ENCODE results near the gene SNX30. TPM values are rescaled to one million over a fixed set of nuclear protein-coding genes. Genes with fewer than 3 reads are reported as not detected.
"Not testable (repeated sequence)": the region's sequence is repeated elsewhere in the genome, so short reads cannot be mapped to it uniquely, and the experiment has no call there.

The SNX30 gene
- total RNA-seq = 5.0 TPM
- long read RNA-seq, partial matches to known transcripts = 0 of 1 reads
- long read RNA-seq, other reads (novel, unspliced or antisense) = 1 of 1 reads

GRCh38 chr9:112750016-112750763, at the start of gene SNX30:
SNX30 (plus strand) TSS chr9:112750760; CDS start chr9:112751002, 242 bp downstream.
- peak; percentile 98 for ATAC-seq
- DNase-seq (ENCODE audit: missing footprints) = peak; percentile 96
- intact Hi-C loops (cut with DNase I) = loop anchor here (2.0 kb wide), 1 partner anchor 31 kb away; the partner anchor contains the start of gene INIP

- intact Hi-C loops (cut with DNase I) = loop anchor here (10.0 kb wide), 2 partner anchors 229 to 259 kb away; no protein-coding TSS in a partner anchor
- DNase-seq (ENCODE audit: missing footprints) (no peak), ATAC-seq (no peak)
These were observed 47.3 kb upstream of the SNX30 start for GRCh38 chr9:112703304-112703703.

DNA sequence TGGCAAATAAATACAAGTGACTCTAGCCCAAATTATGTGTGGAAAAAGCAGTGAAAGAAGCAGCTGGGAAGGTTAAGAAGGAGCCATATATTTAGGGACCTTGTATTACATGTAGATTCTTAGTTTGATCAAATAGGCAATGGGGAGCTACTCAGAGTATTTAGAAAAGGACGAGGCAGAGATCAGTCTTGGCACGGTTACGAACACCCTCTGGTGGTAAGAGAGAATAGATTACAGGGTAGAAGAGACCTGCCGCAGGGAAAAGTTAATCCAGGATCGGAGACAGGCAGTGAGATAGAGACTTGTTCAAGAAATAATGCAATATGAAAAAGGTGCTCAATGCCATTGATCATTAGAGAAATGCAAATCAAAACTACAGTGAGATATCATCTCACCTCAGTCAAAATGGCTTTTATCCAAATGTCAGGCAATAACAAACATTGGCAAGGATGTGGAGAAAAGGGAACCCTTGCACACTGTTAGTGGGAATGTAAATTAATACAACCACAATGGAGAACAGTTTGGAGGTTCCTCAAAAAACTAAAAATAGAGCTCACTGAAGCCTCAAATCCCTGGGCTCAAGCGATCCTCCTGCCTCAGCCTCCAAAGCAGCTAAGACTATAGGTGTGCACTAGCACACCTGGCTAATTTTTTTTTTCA, 44.7 kb upstream of the SNX30 start:
- DNase-seq (ENCODE audit: missing footprints) = no peak
- intact Hi-C loops (cut with DNase I) = loop anchor here (10.0 kb wide), 2 partner anchors 231 to 261 kb away; no protein-coding TSS in a partner anchor
- ATAC-seq = no peak

DNA sequence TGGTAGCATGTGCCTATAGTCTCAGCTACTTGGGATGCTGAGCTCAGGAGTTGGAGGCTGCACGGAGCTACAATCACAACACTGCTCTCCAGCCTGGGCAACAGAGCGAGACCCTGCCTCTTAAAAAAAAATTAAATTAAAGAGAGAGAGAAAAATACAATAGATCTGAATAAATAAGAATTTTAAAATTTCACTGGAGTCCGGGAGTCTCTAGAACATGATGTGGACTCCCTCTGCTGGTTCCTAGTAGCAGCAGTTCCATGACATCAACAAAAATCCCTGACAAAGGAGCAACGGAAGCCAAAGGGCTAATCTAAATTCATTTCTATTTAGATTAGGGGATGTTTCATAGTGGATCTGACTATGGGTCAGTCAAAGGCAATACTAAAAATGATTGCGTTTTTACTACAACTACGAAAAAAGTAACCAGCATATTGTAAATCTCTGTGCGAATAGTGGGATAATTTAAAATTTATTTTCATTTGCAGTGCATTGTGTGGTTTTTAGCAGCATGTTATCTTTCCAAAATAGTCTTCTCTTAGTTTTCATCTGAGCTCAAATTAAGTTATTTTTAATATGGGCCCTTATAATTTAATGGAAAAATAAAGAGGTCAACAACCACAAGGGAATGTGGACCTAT, 39.4 kb upstream of the SNX30 start:
- intact Hi-C loops (cut with DNase I) = loop anchor here (10.0 kb wide), 3 partner anchors 84 to 616 kb away; no protein-coding TSS in a partner anchor
- no peak for DNase-seq (ENCODE audit: missing footprints)
- no peak for ATAC-seq

DNA sequence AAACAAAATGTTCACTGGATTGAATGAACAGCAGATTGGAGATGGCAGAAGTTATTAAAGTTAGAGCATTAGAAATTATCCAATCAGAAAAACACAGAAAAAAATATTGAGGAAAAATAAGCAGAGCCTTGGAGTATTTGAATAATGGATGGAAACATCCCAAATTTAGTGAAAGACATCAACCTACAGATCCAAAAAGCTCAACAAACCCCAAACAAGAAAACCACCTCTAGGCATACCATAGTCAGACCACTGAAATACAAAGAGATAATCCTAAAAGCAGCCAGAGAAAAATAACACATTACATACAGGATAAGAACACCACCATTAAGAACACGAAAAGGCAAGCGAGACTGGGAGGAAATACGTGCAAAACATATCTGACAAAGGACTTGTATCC, 37.9 kb upstream of the SNX30 start:
- intact Hi-C loops (cut with DNase I) = loop anchor here (10.0 kb wide), 3 partner anchors 82 to 618 kb away; no protein-coding TSS in a partner anchor
- ATAC-seq (no peak), DNase-seq (ENCODE audit: missing footprints) (no peak)

DNA sequence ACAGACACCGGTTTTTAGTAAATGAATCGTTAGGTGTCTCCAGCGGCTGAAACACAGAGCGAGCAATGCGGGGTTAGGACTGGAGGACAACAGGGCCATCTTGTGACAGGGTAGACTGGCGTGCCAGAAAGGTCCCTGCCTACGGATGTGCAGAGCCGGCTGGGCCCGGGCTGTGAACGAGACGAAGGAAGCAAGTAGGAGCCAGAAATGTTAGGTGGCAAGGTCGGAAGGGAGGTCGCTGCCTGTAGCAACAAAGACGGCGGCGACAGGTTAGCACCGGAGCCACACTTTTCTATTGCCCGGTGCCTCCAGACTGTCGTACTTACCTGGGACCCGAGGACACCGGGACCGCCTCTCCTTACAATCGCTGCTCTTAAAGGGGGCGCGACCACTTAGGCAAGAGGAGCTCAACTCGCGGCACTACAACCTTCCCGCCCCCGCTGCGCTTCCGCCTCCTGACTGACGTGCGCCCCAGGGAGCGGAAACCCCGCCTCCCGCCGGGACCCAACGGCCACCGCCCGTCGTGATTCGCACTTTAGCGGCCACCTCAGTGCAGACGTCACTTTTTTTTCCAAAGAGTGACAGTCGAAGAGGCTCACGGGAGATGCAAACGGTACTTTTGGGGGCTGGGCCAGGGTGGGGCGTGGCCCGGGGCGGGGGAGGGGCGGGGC, 32.8 kb upstream of the SNX30 start, which contains the start of gene INIP:
Gene INIP (minus strand): TSS at position 457 of the 671 bp plus-strand sequence. CDS start 1,632 bp downstream, outside the sequence.
- DNase-seq (ENCODE audit: missing footprints) (peak; percentile 99), ATAC-seq (peak; percentile 99)
- intact Hi-C loops (cut with DNase I) = loop anchor here (2.0 to 10.0 kb wide), 4 partner anchors 33 to 623 kb away; partner anchors contain the start of gene SNX30

DNA sequence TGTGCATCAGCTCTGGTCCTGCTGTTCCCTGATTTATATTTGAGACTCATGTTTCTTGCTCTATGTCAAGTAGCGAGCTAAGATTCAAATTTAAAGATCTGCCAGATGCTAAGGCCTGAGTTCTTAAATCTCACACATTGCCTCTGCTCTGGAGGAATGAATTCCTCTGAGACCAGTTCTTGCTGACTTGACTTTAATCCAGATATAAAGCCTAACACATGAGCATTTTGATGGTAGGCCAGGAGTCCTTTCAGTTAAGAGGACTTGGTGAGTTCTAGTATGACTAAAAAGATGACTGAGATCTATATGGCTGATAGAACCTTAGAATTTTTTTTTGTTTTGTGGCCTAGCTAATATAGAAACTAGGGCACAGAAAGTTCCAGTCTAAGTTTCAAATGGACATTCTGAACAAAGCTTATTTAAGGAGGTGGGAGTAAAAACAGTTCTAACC, 31.3 kb upstream of the SNX30 start:
- DNase-seq (ENCODE audit: missing footprints) (no peak), ATAC-seq (no peak)
- intact Hi-C loops (cut with DNase I) = loop anchor here (2.0 to 10.0 kb wide), 4 partner anchors 32 to 624 kb away; partner anchors contain the start of gene SNX30

DNA sequence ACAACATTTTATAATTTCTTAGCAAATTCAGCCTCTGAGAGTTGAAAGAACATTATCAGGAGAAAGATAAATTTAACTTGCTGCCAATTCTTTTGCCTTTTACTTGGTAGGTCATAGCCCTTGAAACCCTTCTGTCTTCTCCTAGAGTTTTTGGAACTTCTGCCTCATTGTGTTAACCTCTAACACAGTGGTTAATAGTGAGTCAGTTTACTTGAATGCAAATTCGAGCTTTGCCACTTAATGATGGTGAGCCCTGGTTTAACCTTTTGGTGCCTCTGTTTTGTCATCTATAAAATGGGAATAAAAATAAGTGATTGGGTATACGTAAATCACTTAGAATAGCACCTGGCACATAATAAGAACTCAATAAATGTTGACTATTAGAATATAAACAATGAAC, 30.9 kb upstream of the SNX30 start:
- no peak for DNase-seq (ENCODE audit: missing footprints)
- ATAC-seq = no peak
- intact Hi-C loops (cut with DNase I) = loop anchor here (2.0 to 10.0 kb wide), 4 partner anchors 31 to 625 kb away; partner anchors contain the start of gene SNX30

DNA sequence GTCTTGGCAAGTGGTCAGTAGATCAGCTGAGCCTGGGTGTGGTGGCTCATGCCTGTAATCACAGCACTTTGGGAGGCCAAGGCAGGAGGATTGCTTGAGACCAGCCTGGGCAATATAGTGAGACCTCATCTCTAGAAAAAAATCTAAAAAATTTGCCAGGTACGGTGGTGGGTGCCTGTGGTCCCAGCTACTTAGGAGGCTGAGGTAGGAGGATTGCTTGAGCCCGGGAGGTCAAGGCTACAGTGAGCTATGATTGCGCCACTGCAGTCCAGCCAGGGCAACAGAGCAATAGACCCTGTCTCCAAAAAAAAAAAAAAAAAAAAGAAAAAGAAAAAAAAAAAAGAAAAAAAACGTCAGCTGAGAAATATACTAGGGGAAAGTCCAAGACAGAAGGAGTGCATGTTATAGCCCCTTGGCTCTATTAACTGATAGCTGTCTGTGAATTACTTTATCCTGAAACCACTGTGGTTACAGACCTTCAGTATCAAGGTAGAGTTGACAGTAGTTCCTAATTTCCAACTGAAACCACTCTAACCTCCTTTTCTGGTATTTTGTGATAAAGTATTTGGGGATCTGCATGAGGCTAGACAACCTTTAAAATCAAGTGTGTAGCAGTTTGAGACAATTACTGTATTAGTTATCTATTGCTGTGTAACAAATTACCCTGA, 30.3 kb upstream of the SNX30 start:
- DNase-seq (ENCODE audit: missing footprints) (no peak), ATAC-seq (no peak)
- intact Hi-C loops (cut with DNase I) = no loop called here

DNA sequence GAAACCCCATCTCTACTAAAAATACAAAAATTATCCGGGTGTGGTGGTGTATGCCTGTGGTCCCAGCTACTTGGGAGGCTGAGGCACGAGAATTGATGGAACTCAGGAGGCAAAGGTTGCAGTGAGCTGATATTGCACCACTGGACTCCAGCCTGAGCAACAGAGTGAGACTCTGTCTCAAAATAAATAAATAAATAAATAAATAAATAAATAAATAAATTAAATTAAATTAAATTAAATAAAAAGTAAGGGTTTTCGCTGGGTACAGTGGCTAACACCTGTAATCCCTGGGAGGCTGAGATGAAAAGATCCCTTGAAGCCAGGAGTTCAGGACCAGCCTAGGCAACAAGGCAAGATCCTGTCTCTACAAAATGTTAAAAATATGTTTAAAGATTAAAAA, 27.8 kb upstream of the SNX30 start:
- intact Hi-C loops (cut with DNase I); DNase-seq (ENCODE audit: missing footprints); ATAC-seq: not testable (repeated sequence)

DNA sequence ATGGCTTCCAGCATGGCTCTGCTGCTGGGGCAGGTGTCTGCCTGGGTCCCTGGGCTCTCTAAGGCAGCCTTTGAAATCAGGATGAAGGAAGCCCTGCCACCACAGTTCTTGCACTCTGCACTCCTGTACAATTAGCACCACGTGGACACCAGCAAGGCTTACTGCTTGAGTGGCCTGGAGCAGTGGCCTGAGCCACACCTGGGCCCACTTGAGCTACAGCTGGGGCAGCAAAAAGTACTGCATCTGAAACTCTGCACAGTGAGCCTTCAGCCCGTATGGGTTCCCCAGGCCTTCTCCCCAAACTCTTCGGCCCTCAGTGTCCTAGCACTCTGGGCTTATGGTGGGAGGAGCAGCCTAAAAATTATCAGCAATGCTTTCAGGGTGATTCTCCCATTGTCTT, 24.6 kb upstream of the SNX30 start:
- ATAC-seq (no peak), DNase-seq (ENCODE audit: missing footprints) (no peak)
- intact Hi-C loops (cut with DNase I) = no loop called here

- ATAC-seq = no peak
- no peak for DNase-seq (ENCODE audit: missing footprints)
- intact Hi-C loops (cut with DNase I) = no loop called here
These were observed 24.1 kb upstream of the SNX30 start for GRCh38 chr9:112726428-112726827.

- no peak for ATAC-seq
- intact Hi-C loops (cut with DNase I) = no loop called here
- no peak for DNase-seq (ENCODE audit: missing footprints)
These were observed 22.2 kb upstream of the SNX30 start for GRCh38 chr9:112728401-112728800.

DNA sequence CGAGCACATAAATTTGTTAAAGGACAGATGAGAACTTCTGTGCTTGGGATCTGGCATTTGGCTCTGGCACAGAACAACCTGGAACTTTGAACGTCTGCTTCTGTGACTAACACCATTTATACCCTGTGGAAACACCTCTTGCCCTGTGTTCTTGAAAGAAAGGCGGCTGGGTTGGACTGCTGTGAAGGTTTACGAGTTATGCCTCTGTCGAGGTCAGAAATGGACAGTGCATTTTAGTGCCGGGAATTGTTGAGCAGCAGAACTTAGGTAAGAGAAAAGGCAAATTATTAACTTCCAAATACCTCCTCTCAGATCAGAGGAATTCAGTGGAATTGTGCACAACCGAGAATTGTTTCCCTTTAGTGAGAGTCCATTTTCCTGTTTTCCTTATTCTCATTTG, 18.6 kb upstream of the SNX30 start:
- ATAC-seq (no peak), DNase-seq (ENCODE audit: missing footprints) (no peak)
- intact Hi-C loops (cut with DNase I) = no loop called here

- DNase-seq (ENCODE audit: missing footprints) = no peak
- no peak for ATAC-seq
- intact Hi-C loops (cut with DNase I) = no loop called here
These were observed 15.7 kb upstream of the SNX30 start for GRCh38 chr9:112734892-112735291.

DNA sequence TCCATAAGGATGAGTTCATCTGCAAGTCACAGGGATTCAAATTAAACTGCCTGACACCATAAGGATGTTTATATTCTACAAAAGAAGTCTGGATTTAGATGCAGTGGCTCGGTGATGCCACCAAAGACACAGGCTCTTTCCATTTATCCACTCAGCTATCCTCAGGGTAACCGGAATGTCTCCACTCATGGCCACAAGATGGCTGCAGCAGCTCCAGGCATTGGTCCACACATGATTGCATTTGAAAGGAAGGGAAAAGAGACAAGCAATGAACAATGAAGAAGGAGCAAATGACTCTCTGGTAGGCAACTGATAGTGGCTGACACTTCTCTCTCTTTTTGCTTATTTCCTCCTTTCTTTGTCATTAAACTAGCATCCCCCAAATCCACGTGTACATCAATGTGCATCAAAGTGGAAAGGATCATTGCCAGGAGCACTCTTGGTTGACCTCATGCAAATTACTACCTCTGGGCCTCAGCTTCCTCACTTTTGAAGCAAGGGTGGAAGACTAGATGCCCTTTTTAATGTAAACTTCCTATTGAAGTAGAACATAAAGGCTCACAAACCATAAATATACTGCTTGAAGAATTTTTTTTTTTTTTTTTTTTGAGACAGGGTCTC, 7.2 kb upstream of the SNX30 start:
- ATAC-seq (no peak), DNase-seq (ENCODE audit: missing footprints) (no peak)
- intact Hi-C loops (cut with DNase I) = no loop called here

DNA sequence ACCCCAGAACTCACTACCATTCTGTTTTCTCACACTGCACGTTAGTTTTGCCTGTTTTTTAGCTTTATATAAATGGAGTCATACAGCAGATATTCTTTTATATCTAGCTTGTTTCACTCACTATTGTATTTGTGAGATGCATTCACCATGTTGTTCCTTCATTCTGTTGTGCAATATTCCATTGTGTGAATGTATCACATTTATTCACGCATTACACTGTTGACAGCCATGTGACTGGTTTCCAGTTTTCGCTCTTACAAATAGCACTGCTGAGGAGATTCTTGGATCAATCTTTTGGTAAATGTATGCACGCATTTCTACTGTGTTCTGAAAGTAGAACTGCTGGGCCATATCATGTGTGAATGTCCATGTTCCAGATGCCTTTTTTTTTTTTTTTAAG, 6.4 kb upstream of the SNX30 start:
- DNase-seq (ENCODE audit: missing footprints) (no peak), ATAC-seq (peak; percentile 67)
- intact Hi-C loops (cut with DNase I) = loop anchor here (2.0 kb wide), 1 partner anchor 79 kb away; no protein-coding TSS in a partner anchor
